Ovary (tissue), 9 donors: ENCODE data around the gene HBP1. TPM values are rescaled to one million over a fixed set of nuclear protein-coding genes. Genes with fewer than 3 reads are reported as not detected.
A peak's percentile ranks its signal among the peaks of the same experiment; 100 is the strongest.

Experiments used
- DNase-seq, 5 donors: peaks; one replicate each; pipeline ENCODE4 v3.0.0-alpha.2; 2019 to 2020
- H3K27ac ChIP-seq, 2 donors: fragments of 200-600 bp; one replicate each; pipeline versions ENCODE4 v1.5.1 to v1.8.0; 2019 to 2022
- H3K27me3 ChIP-seq: fragments of 200-600 bp; one replicate; pipeline ENCODE4 v1.8.0; 2022
- H3K36me3 ChIP-seq: fragments of 200-600 bp; sonication (generic); one replicate; pipeline ENCODE4 v1.5.1; 2019
- H3K4me1 ChIP-seq: one replicate; pipeline ENCODE4 v1.8.1; 2013; ENCODE audit warnings: mild to moderate bottlenecking, moderate library complexity; ENCODE audit not compliant: insufficient read depth
- H3K4me3 ChIP-seq: fragments of 200-600 bp; sonication (generic); one replicate; pipeline ENCODE4 v1.5.1; 2017
- H3K9me3 ChIP-seq, 2 donors: fragments of 200-600 bp in 1 of 2; sonication (generic) in 1 of 2; one replicate each; pipeline versions ENCODE4 v1.5.1 to v1.8.1; 2013 to 2019; ENCODE audit warnings: mild to moderate bottlenecking in 1 of 2, moderate library complexity in 1 of 2
- EP300 ChIP-seq: sonication (generic); formaldehyde crosslinking; IDR thresholded peaks from one replicate; pipeline ENCODE4 v1.6.1; 2017; ENCODE audit warnings: antibody characterized with exemption
- POLR2A ChIP-seq: fragments of 450-650 bp; IDR thresholded peaks from one replicate; pipeline ENCODE4 v1.6.1; 2017; ENCODE audit warnings: antibody characterized with exemption, mild to moderate bottlenecking, moderate library complexity
- WGBS, 3 donors: extraction: QIAGEN DNeasy Blood & Tissue Kit in 1 of 3; methylation state at CpG; one replicate each; pipeline versions ENCODE4 v1.1.5 to v1.1.7; 2013 to 2017; 5-methylcytosine and 5-hydroxymethylcytosine counted together
- intact Hi-C, 4 donors: fragments of 100-400 bp; cut with DNase I; formaldehyde crosslinking; loops; one replicate each; pipeline versions ENCODE4 v1.11.0 to v1.15.1; 2022 to 2023
- polyA plus RNA-seq, 2 donors: library from polyadenylated mRNA; stranded (reverse); fragments of 200-250 nt in 1 of 2; fragments of 350-450 nt in 1 of 2; fragmentation: Illumina TruSeq in 1 of 2; extraction: RNeasy Lipid Tissue Mini Kit (QIAGEN cat#74804) in 1 of 2; gene quantifications; one replicate each; pipeline ENCODE4 v1.2.3, GENCODE V29; 2013 to 2014
- total RNA-seq, 7 donors: library from RNA; depleted of rRNA in 2 of 7; stranded (reverse); fragments of >200 nt in 2 of 7; fragmentation: NEBNext Ultra II Directional in 3 of 7; extraction: Animal tissue kit (Norgen Biotek cat#: 25700) in 3 of 7; gene quantifications; one replicate each; pipeline versions ENCODE4 v1.1.0 to v1.2.4, GENCODE V29; 2016 to 2023
- TF ChIP-seq, protein P1 (sequence below), 3 donors: fragments of 450-650 bp in 2 of 3; fragments of 200-600 bp in 1 of 3; IDR thresholded peaks; one replicate each; pipeline versions ENCODE4 v1.5.1 to v1.8.0; 2016 to 2022; ENCODE audit warnings: antibody characterized with exemption in 3 of 3, mild to moderate bottlenecking in 1 of 3
- donor health status: DM: no; HTN: no; CAD: no; lungs with moderate emphysema.
- donor health status: DM: no; HTN: no; CAD: no.
- donor health status: Bipolar disorder and iron deficiency.
- donor health status: DM: yes; HTN: yes; CAD: no.
- donor health status: DM: no; HTN: no; CAD: no.
- donor health status: DM: yes; HTN: yes; CAD: no.

HBP1 gene
- total and polyA plus RNA-seq, 9 donors: 31.8 to 121 (median 73.8) TPM

GRCh38 chr7:107162475-107162874, 6.3 kb upstream of the HBP1 start:
- Histone ChIP-seq H3K4me3 (no peak overlapping the region), H3K36me3 (no peaks in the 10 kb centered on the region), H3K27ac (no peak overlapping the region), H3K9me3 (no peaks in the 10 kb centered on the region), H3K27me3 (no peaks in the 10 kb centered on the region), H3K4me1 (no peaks in the 10 kb centered on the region)
- no peak for TF ChIP-seq EP300
- no peak for TF ChIP-seq POLR2A
- TF ChIP-seq, protein P1, sequence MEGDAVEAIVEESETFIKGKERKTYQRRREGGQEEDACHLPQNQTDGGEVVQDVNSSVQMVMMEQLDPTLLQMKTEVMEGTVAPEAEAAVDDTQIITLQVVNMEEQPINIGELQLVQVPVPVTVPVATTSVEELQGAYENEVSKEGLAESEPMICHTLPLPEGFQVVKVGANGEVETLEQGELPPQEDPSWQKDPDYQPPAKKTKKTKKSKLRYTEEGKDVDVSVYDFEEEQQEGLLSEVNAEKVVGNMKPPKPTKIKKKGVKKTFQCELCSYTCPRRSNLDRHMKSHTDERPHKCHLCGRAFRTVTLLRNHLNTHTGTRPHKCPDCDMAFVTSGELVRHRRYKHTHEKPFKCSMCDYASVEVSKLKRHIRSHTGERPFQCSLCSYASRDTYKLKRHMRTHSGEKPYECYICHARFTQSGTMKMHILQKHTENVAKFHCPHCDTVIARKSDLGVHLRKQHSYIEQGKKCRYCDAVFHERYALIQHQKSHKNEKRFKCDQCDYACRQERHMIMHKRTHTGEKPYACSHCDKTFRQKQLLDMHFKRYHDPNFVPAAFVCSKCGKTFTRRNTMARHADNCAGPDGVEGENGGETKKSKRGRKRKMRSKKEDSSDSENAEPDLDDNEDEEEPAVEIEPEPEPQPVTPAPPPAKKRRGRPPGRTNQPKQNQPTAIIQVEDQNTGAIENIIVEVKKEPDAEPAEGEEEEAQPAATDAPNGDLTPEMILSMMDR (IDR thresholded peaks at IDR 0.05): no peak
- intact Hi-C loops: loop anchor here in 1 of 4 donors (5.0 kb wide), 1 partner anchor 925 kb away; no protein-coding TSS in a partner anchor
- no peak for DNase-seq
- 74 to 75% (median 75%) methylated on average over 5 of the region's 5 CpGs for WGBS, 3 donors

DNA sequence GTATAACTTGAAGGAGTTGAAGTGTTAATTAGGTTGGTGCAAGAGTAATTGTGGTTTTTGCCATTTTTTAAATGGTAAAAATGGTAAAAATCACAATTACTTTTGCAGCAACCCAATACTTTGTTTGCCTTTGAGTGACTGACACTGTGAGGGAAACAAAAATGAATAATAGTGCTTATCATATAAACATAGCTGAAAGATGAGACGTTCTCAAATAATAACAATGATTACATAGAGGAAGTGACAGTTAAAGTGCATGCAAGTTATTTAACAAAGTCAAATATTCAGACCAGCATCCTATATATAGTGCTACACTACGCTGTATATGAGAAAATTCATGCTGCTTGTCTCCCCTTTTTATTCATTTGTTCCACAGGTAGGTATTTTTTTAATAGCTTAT, 4.7 kb upstream of the HBP1 start:
- H3K27ac ChIP-seq: no peak overlapping the region
- no peaks in the 10 kb centered on the region for H3K4me1 ChIP-seq
- intact Hi-C loops: loop anchor here in 1 of 4 donors (5.0 kb wide), 1 partner anchor 927 kb away; no protein-coding TSS in a partner anchor
- TF ChIP-seq, protein P1 (IDR thresholded peaks at IDR 0.05): no peak
- TF ChIP-seq EP300 (no peak), POLR2A (no peak)
- DNase-seq: no peak
- H3K4me3 ChIP-seq: no peak overlapping the region
- H3K27me3 ChIP-seq: no peaks in the 10 kb centered on the region
- no peaks in the 10 kb centered on the region for H3K9me3 ChIP-seq
- 43 to 59% (median 52%) methylated on average over 2 of the region's 2 CpGs for WGBS, 3 donors
- H3K36me3 ChIP-seq: no peaks in the 10 kb centered on the region

DNA sequence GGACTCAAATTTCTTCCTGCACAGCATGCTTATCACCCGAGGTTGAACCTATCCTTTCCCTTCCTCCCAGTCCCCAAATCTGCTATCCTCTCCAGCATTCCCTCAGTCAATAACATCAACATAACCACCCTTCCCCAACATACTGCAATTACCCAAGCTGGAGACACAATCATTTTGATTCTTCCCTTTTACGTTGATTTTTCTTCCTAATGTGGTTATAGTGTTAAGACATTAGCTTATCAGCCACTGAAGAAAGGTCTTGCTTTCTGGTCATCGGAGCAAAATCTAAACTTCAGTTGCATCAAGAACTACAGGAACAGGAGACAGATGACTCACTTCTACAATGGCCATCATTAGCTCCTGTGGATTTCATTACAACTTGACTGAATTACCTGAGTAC, 3.5 kb upstream of the HBP1 start:
- TF ChIP-seq, protein P1 (IDR thresholded peaks at IDR 0.05): no peak
- TF ChIP-seq POLR2A (no peak), EP300 (no peak)
- 59 to 67% (median 63%) methylated on average over 3 of the region's 3 CpGs for WGBS, 3 donors
- intact Hi-C loops: loop anchor here in 1 of 4 donors (5.0 kb wide), 1 partner anchor 1868 kb away; no protein-coding TSS in a partner anchor
- Histone ChIP-seq H3K27ac (no peak overlapping the region), H3K4me1 (no peaks in the 10 kb centered on the region), H3K27me3 (no peaks in the 10 kb centered on the region), H3K9me3 (no peaks in the 10 kb centered on the region), H3K36me3 (no peaks in the 10 kb centered on the region), H3K4me3 (no peak overlapping the region)
- DNase-seq: no peak

DNA sequence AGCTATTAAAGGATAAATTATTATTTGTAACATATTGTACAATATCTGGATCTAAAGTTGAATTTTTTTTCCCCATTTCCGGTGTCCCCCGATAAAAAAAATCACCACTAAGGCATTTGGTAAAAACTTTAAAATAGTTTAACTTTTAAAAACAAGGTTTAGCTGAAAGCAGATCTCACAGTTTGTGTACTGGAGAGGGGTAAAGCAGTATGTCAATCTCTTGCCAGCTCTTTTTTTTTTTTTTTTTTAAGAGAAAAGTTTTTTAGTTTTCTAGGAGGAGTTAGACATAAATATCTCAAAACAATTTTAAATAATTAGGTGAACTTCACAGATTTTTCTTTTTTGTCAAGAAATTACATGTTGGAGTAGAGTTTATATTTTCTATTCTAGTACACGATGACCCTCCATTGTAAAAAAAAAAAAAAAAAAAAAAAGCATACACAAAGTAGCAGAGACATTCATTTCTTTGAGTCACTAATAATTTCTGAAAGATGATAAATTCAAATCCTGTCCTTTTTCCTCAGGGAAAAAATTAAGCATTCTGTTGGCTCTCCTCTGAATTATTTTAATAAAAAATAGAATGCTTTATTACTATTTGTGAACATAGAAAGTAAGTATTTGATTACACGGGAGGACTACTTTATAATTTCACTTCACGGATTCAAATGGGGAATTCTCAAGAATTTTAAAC, 1.9 kb upstream of the HBP1 start:
- no peak for DNase-seq
- H3K4me1 ChIP-seq: peaks cover 8% of the 10 kb centered on the region
- intact Hi-C loops: loop anchor here in 1 of 4 donors (5.0 kb wide), 1 partner anchor 1870 kb away; no protein-coding TSS in a partner anchor
- H3K27ac ChIP-seq: peak overlapping the region; percentile 87 to 98
- H3K4me3 ChIP-seq: peak overlapping the region; percentile 60
- 20 to 26% (median 22%) methylated on average over 5 of the region's 5 CpGs for WGBS, 3 donors
- H3K9me3 ChIP-seq: no peaks in the 10 kb centered on the region
- H3K36me3 ChIP-seq: no peaks in the 10 kb centered on the region
- TF ChIP-seq EP300: no peak
- TF ChIP-seq, protein P1 (IDR thresholded peaks at IDR 0.05): no peak
- no peak for TF ChIP-seq POLR2A
- H3K27me3 ChIP-seq: no peaks in the 10 kb centered on the region
